ENCODE measurements around the gene GREB1L.

Gene GREB1L

DNA sequence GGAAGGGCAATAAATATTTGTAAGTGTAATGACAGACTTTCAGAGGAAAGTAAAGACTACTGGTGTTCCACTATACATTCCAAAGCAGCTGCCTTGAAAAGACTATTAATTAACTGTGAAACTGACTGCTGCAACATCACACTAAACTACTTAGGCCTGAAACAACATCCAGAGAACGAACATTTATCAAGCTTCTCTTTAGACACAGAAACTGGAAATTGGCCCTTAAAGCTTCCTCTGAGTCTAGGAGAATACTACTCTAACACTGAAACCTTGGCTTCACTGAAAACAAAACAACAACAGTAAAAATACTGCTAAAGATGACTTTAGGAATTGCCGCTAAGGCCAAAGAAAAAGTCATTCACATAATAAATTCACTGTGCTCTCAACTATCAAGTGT, 283.9 kb downstream of the GREB1L start:
- no peak for TF ChIP-seq ZFX (IDR thresholded peaks at IDR 0.05)
- TF ChIP-seq, protein P1, sequence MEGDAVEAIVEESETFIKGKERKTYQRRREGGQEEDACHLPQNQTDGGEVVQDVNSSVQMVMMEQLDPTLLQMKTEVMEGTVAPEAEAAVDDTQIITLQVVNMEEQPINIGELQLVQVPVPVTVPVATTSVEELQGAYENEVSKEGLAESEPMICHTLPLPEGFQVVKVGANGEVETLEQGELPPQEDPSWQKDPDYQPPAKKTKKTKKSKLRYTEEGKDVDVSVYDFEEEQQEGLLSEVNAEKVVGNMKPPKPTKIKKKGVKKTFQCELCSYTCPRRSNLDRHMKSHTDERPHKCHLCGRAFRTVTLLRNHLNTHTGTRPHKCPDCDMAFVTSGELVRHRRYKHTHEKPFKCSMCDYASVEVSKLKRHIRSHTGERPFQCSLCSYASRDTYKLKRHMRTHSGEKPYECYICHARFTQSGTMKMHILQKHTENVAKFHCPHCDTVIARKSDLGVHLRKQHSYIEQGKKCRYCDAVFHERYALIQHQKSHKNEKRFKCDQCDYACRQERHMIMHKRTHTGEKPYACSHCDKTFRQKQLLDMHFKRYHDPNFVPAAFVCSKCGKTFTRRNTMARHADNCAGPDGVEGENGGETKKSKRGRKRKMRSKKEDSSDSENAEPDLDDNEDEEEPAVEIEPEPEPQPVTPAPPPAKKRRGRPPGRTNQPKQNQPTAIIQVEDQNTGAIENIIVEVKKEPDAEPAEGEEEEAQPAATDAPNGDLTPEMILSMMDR (conservative IDR thresholded peaks at IDR 0.05): no peak
- no peak overlapping the region for H3K27ac ChIP-seq

DNA sequence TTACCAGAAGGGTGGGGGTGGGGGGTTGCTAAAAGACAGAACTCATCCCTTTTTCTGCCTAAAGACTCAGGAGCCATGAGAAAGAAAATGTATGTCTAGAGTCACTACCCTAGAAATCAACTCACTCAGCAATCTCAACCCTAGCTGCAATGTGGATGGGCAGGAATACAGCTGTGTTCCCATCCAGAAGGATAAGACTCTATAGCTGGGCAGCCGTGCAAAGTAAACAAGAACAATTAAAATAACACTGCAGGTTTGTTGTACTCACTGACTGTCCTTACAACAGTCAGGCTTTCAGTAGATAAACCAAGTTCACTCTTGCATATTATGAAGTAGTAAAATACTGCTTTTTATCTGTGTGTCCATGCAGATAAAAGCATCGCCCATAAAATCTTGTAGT, 284.4 kb downstream of the GREB1L start:
- TF ChIP-seq, protein P1 (conservative IDR thresholded peaks at IDR 0.05): no peak
- no peak for TF ChIP-seq ZFX (IDR thresholded peaks at IDR 0.05)
- no peak overlapping the region for H3K27ac ChIP-seq

DNA sequence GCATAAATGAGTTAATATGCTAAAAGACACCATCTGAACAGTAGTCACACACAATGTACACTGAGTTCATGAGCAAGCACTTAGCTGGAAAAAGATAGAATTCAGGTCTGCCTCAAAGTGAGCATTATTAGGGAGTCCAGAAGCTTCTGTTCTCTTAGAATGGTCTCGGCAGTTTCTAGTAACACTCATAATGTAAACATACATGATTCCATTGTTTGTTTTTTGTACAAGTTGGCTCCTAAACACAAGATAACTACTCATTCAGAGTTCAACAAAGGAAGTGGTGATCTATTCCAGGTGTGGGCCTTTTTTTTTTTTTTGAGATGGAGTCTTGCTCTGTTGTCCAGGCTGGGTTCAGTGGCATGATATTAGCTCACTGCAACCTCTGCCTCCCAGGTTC, 292.3 kb downstream of the GREB1L start:
- H3K27ac ChIP-seq: peak overlapping the region; percentile 27; the same call in 1 of the 2 replicates
- TF ChIP-seq, protein P1 (conservative IDR thresholded peaks at IDR 0.05): no peak
- TF ChIP-seq ZFX (IDR thresholded peaks at IDR 0.05): no peak

DNA sequence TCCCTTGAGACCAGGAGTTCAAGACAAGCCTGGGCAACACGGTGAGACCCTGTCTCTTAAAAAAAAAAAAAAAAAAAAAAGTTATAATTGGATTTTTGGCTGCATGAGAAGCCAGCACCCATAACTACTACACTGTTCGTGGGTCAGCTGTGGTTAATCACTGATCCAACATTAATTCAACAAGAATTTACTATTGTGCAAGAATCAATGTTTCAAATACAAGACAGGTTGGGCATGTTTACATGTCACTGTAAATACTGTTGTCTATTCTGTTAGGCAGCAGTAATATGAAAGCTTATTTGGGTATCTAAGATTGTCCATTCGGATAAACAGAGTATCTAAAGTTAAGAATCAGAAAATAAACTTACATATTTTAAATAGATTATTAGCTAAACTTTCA, 296.2 kb downstream of the GREB1L start:
- no peak overlapping the region for H3K27ac ChIP-seq
- TF ChIP-seq, protein P1 (conservative IDR thresholded peaks at IDR 0.05): no peak
- no peak for TF ChIP-seq ZFX (IDR thresholded peaks at IDR 0.05)

DNA sequence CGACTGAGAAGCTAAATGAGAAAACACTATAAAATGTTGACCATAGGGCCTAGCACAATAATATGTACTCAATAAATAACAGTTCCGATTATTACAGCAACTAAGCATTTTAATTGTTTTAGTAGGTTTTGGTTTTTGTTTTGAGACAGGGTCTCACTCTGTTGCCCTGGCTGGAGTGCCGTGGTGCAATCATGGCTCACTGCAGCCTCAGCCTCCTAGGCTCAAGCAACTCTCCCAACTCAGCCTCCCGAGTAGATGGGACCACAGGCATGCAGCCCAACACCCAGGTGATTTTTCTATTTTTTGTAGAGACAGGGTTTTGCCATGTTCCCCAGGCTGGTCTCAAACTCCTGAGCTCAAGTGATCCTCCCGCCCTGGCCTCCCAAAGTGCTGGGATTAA, 304.4 kb downstream of the GREB1L start:
- no peak for TF ChIP-seq ZFX (IDR thresholded peaks at IDR 0.05)
- TF ChIP-seq, protein P1 (conservative IDR thresholded peaks at IDR 0.05): no peak
- H3K27ac ChIP-seq: no peak overlapping the region

DNA sequence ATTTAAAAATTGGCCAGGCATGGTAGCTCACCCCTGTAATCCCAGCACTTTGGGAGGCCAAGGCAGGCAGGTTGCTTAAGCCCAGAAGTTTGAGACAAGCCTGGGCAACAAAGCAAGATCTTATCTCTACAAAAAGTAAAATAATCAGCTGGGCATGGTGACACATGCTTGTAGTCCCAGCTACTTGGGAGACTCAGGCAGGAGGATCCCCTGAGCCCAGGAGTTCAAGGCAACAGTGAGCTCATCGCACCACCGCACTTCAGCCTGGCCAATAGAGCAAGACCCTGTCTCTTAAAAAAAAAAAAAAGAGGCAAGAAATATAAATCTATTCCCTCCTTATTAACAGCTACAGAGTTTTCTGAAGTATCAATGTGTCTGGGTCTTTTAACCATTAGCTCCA, 306.6 kb downstream of the GREB1L start:
- TF ChIP-seq, protein P1 (conservative IDR thresholded peaks at IDR 0.05): no peak
- TF ChIP-seq ZFX (IDR thresholded peaks at IDR 0.05): no peak
- H3K27ac ChIP-seq: no peak overlapping the region

DNA sequence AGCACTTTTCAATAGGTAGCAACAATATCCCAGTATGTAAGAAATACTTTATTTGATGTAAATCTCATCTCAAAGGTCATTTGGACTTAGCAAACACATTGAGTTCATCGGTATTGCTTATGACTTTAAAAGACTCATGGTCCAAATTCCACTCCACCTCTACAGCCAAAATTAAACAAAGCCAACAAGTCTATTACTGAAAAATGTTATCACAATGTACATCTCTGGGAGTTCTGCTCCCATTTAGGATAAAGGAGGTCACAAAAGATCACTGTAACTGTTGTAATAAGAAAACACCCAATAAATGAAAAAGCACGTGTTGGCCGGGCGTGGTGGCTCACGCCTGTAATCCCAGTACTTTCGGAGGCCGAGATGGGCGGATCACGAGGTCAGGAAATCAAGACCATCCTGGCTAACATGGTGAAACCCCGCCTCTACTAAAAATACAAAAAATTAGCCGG, 308.5 kb downstream of the GREB1L start:
- no peak overlapping the region for H3K27ac ChIP-seq
- TF ChIP-seq ZFX (IDR thresholded peaks at IDR 0.05): no peak
- TF ChIP-seq, protein P1 (conservative IDR thresholded peaks at IDR 0.05): no peak
